Bronchial epithelial cell (primary cell): Measurements from ENCODE around the gene YDJC. TPM values are rescaled to one million over a fixed set of nuclear protein-coding genes. Genes with fewer than 3 reads are reported as not detected.
"Not testable (repeated sequence)": the region's sequence is repeated elsewhere in the genome, so short reads cannot be mapped to it uniquely, and the experiment has no call there.

ENCODE experiments used
- DNase-seq: peaks from one replicate; pipeline ENCODE4 v3.0.0-alpha.2; 2010; ENCODE audit warnings: low read depth
- FAIRE-seq: peaks from 2 replicates; lab custom pipeline; 2011; peaks lifted over from hg19 to GRCh38; lab: Jason Lieb, UNC
- H3K27me3 ChIP-seq: 2 replicates; pipeline ENCODE4 v1.5.1; 2011; ENCODE audit warnings: low read length; ENCODE audit not compliant: control insufficient read depth, insufficient read depth
- H3K36me3 ChIP-seq: 2 replicates; pipeline ENCODE4 v1.5.1; 2011; ENCODE audit warnings: low read length; ENCODE audit not compliant: control insufficient read depth, insufficient read depth
- H3K4me3 ChIP-seq: 2 replicates; pipeline ENCODE4 v1.5.1; 2011; ENCODE audit warnings: mild to moderate bottlenecking, low read depth, low read length, control low read depth
- CTCF ChIP-seq: IDR thresholded peaks from 2 replicates; pipeline ENCODE4 v1.5.1; 2011; ENCODE audit warnings: mild to moderate bottlenecking, moderate library complexity, low read length, control low read depth, inconsistent platforms; ENCODE audit not compliant: insufficient read depth, severe bottlenecking
- total RNA-seq: library from RNA; depleted of rRNA; stranded (reverse); fragments of >200 nt; gene quantifications from 2 replicates; pipeline ENCODE4 v1.2.1, GENCODE V29; 2014

Gene YDJC
- total RNA-seq, 1 donor from 2014 or later: 67.9 TPM

- FAIRE-seq (no peak), DNase-seq (no peak)
- no peaks in the 10 kb centered on the region for H3K27me3 ChIP-seq
- peaks cover 17% of the 10 kb centered on the region for H3K36me3 ChIP-seq
- TF ChIP-seq CTCF: no peak
- no peak overlapping the region for H3K4me3 ChIP-seq
These were observed 40.4 kb downstream of the YDJC start for GRCh38 chr22:21589396-21589795.

- H3K27me3 ChIP-seq: no peaks in the 10 kb centered on the region
- no peak overlapping the region for H3K4me3 ChIP-seq
- DNase-seq (no peak), FAIRE-seq (no peak)
- no peak for TF ChIP-seq CTCF
- peaks cover 7% of the 10 kb centered on the region for H3K36me3 ChIP-seq
These were observed 41.8 kb downstream of the YDJC start for GRCh38 chr22:21587803-21588611.

GRCh38 chr22:21585389-21585788, 44.4 kb downstream of the YDJC start:
- FAIRE-seq (no peak), DNase-seq (no peak)
- no peak overlapping the region for H3K4me3 ChIP-seq
- H3K36me3 ChIP-seq: peaks cover 6% of the 10 kb centered on the region
- no peaks in the 10 kb centered on the region for H3K27me3 ChIP-seq
- TF ChIP-seq CTCF: no peak

- Histone ChIP-seq H3K36me3 (peaks cover 8% of the 10 kb centered on the region), H3K27me3 (no peaks in the 10 kb centered on the region), H3K4me3 (no peak overlapping the region)
- FAIRE-seq: no peak
- no peak for DNase-seq
- TF ChIP-seq CTCF: no peak
These were observed 46.8 kb downstream of the YDJC start for GRCh38 chr22:21582801-21583740.

- H3K36me3 ChIP-seq, H3K27me3 ChIP-seq, FAIRE-seq, DNase-seq, H3K4me3 ChIP-seq: not testable (repeated sequence)
These were observed 48.7 kb downstream of the YDJC start for GRCh38 chr22:21581009-21581713.

GRCh38 chr22:21580623-21581007, 49.2 kb downstream of the YDJC start:
- not testable (repeated sequence) for H3K4me3 ChIP-seq, FAIRE-seq, H3K36me3 ChIP-seq, H3K27me3 ChIP-seq, DNase-seq
